ENCODE results near the gene RCOR1. TPM values are rescaled to one million over a fixed set of nuclear protein-coding genes. Genes with fewer than 3 reads are reported as not detected.

The RCOR1 gene
- total RNA-seq, 1 experiment from 2014 or later: 34.1 TPM

DNA sequence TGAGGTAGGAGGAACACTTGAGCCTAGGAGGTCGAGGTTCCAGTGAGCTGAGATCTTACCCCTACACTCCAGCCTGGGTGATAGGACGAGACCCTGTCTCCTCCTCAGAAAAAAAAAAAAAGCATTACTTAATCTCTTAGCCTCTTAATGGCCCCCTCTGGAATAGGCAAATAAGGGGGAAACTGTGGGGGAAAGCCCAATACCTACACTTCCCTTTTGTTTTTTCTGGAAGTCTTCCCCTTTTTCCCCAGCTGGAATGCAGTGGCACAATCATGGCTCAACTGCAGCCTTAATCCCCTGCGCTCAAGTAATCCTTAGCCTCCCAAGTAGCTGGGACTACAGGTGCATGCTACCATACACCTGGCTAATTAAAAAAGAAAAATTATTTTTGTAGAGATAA is 32.2 kb downstream of the RCOR1 start:
- Mint-ChIP-seq H3K27me3 (ENCODE audit: low read depth) (no peaks in the 10 kb centered on the region), H3K9me3 (no peaks in the 10 kb centered on the region), H3K4me1 (peaks cover 34 to 38% of the 10 kb centered on the region in 2 experiments), H3K27ac (peak overlapping the region in 1 of 3 experiments; percentile 62; a peak in 1 of 7 replicates), H3K36me3 (ENCODE audit: insufficient read depth in 1 of 3, low read depth in 3 of 3) (peaks cover 3 to 12% (median 5%) of the 10 kb centered on the region in 3 experiments; a peak in 4 of 7 replicates), H3K4me3 (no peak overlapping the region)
- H2BK120ac ChIP-seq (ENCODE audit: low read depth, low read length, poor library complexity, severe bottlenecking): no peak overlapping the region
- H3K9me3 ChIP-seq (ENCODE audit: control insufficient read depth, low read depth, low read length): no peaks in the 10 kb centered on the region
- no peak overlapping the region for H3K4ac ChIP-seq (ENCODE audit: low read depth, low read length)
- H2AK5ac ChIP-seq (ENCODE audit: insufficient read length, low read length): no peak overlapping the region
- H3K27me3 ChIP-seq (ENCODE audit: insufficient read depth, low read length): no peaks in the 10 kb centered on the region
- H2BK20ac ChIP-seq (ENCODE audit: low read depth, low read length, poor library complexity, severe bottlenecking): no peak overlapping the region
- H4K20me1 ChIP-seq (ENCODE audit: control insufficient read depth, insufficient read depth, insufficient read length): no peaks in the 10 kb centered on the region
- no peak overlapping the region for H2AFZ ChIP-seq (ENCODE audit: low read length)
- no peak overlapping the region for H3K27ac ChIP-seq (ENCODE audit: insufficient read length, low read depth, low read length)
- no CpG with 5 or more reads among the region's 3 CpGs for WGBS (ENCODE audit: extremely low coverage, insufficient read length, low lambda C conversion rate)
- peaks cover 6% of the 10 kb centered on the region; the same call in 1 of the 2 replicates for H3K79me2 ChIP-seq (ENCODE audit: insufficient read depth, low read length)
- no peaks in the 10 kb centered on the region for H3K23me2 ChIP-seq (ENCODE audit: insufficient read length, low read depth, low read length, poor library complexity, severe bottlenecking)
- no peak overlapping the region for H4K8ac ChIP-seq (replicated peaks; ENCODE audit: insufficient read length, low read depth, low read length)
- no peak overlapping the region for H2BK12ac ChIP-seq (ENCODE audit: insufficient read length, low read depth, low read length)
- H4K91ac ChIP-seq (ENCODE audit: insufficient read length, low read depth, low read length): no peak overlapping the region
- peaks cover 11% of the 10 kb centered on the region for H3K79me1 ChIP-seq (ENCODE audit: insufficient read depth, low read depth, low read length, poor library complexity, severe bottlenecking)
- no peak overlapping the region for H2BK15ac ChIP-seq (ENCODE audit: low read depth, low read length)
- TF ChIP-seq, protein P1, sequence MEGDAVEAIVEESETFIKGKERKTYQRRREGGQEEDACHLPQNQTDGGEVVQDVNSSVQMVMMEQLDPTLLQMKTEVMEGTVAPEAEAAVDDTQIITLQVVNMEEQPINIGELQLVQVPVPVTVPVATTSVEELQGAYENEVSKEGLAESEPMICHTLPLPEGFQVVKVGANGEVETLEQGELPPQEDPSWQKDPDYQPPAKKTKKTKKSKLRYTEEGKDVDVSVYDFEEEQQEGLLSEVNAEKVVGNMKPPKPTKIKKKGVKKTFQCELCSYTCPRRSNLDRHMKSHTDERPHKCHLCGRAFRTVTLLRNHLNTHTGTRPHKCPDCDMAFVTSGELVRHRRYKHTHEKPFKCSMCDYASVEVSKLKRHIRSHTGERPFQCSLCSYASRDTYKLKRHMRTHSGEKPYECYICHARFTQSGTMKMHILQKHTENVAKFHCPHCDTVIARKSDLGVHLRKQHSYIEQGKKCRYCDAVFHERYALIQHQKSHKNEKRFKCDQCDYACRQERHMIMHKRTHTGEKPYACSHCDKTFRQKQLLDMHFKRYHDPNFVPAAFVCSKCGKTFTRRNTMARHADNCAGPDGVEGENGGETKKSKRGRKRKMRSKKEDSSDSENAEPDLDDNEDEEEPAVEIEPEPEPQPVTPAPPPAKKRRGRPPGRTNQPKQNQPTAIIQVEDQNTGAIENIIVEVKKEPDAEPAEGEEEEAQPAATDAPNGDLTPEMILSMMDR (conservative IDR thresholded peaks at IDR 0.05): no peak
- no peak overlapping the region for H3K23ac ChIP-seq (ENCODE audit: insufficient read length, low read depth, low read length)
- H3K4me1 ChIP-seq (ENCODE audit: insufficient read depth, low read length): peaks cover 6% of the 10 kb centered on the region; the same call in 1 of the 2 replicates
- H2BK5ac ChIP-seq (ENCODE audit: insufficient read length, low read length): no peak overlapping the region
- H3K56ac ChIP-seq (ENCODE audit: insufficient read length, low read depth, low read length): no peak overlapping the region
- H4K5ac ChIP-seq (ENCODE audit: insufficient read length, low read depth, low read length): no peak overlapping the region
- H3K9ac ChIP-seq (ENCODE audit: extremely low read depth, insufficient read length, low read length): no peak overlapping the region
- H3K18ac ChIP-seq (ENCODE audit: insufficient read length, low read depth, low read length): no peak overlapping the region
- H3K4me2 ChIP-seq (ENCODE audit: insufficient read depth, insufficient read length, low read length): no peak overlapping the region
- no peak for DNase-seq
- H3T11ph ChIP-seq (ENCODE audit: low read length): no peak overlapping the region
- H3K14ac ChIP-seq (ENCODE audit: insufficient read depth, low read length): no peak overlapping the region
